ENCODE data around the gene CLIC3.
"Not testable (repeated sequence)": the region's sequence is repeated elsewhere in the genome, so short reads cannot be mapped to it uniquely, and the experiment has no call there.

The CLIC3 gene

GRCh38 chr9:136996361-136997292 is at the start of gene CLIC3:
Gene CLIC3 (minus strand): TSS chr9:136996568. CDS start chr9:136996543, 25 bp downstream.
- DNase-seq = peak; percentile 29

GRCh38 chr9:137045294-137046087 is 49.1 kb upstream of the CLIC3 start:
- DNase-seq = no peak

- DNase-seq = no peak
Observed at GRCh38 chr9:137044502-137045177, 48.3 kb upstream of the CLIC3 start.

GRCh38 chr9:137044037-137044436 is 47.7 kb upstream of the CLIC3 start:
- DNase-seq = no peak

- DNase-seq = no peak
Observed at GRCh38 chr9:137042751-137043727, 46.7 kb upstream of the CLIC3 start.

GRCh38 chr9:137041124-137041523 is 44.8 kb upstream of the CLIC3 start:
- no peak for DNase-seq

GRCh38 chr9:137040568-137040967 is 44.2 kb upstream of the CLIC3 start:
- no peak for DNase-seq

- no peak for DNase-seq
Observed at GRCh38 chr9:137039611-137040366, 43.4 kb upstream of the CLIC3 start.

- DNase-seq = no peak
Observed at GRCh38 chr9:137038916-137039315, 42.5 kb upstream of the CLIC3 start.

GRCh38 chr9:137037483-137037882 is 41.1 kb upstream of the CLIC3 start:
- no peak for DNase-seq

- no peak for DNase-seq
Observed at GRCh38 chr9:137037035-137037434, 40.7 kb upstream of the CLIC3 start.

GRCh38 chr9:137035937-137036336 is 39.6 kb upstream of the CLIC3 start:
- no peak for DNase-seq

- DNase-seq = no peak
Observed at GRCh38 chr9:137035507-137035834, 39.1 kb upstream of the CLIC3 start.

- peak; percentile 86 for DNase-seq
Observed at GRCh38 chr9:137034709-137035506, 38.5 kb upstream of the CLIC3 start.

GRCh38 chr9:137034039-137034708 is 37.8 kb upstream of the CLIC3 start:
- no peak for DNase-seq

- not testable (repeated sequence) for DNase-seq
Observed at GRCh38 chr9:137033481-137033880, 37.1 kb upstream of the CLIC3 start.

- no peak for DNase-seq
Observed at GRCh38 chr9:137032858-137033257, 36.5 kb upstream of the CLIC3 start.

GRCh38 chr9:137031904-137032640 is 35.7 kb upstream of the CLIC3 start, which contains the start of gene FUT7:
Gene FUT7 (minus strand): TSS chr9:137032088. CDS start chr9:137031991, 97 bp downstream.
- DNase-seq = no peak
